Measurements from ENCODE around the gene CYP2S1. TPM values are rescaled to one million over a fixed set of nuclear protein-coding genes. Genes with fewer than 3 reads are reported as not detected.

Gene CYP2S1
- total and polyA plus RNA-seq, 9 of the 15 experiments (the other 6 are each of a cell fraction or from before 2014, with no cell fraction given): 0.07 to 1.9 (median 0.41) TPM

DNA sequence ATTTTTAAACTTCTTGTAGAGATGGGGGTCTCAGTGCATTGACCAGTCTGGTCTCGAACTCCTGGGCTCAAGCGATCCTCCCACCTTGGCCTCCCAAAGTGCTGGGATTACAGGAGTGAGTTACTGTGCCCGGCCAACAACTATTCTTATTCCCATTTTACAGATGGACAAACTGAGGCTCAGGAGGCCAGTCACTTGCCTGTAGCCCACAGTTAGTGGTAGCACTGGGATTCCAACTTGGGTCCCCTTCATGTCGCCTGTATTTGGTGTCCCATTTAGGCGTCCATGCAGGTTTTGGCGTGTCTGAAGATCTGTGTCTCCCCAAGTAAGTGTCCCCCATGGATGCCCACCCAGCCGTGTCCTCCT, 25.2 kb downstream of the CYP2S1 start:
- DNase-seq (ENCODE audit: extremely low read depth in 1 of 4, low spot score in 3 of 4) (peak in 1 of 4 experiments; percentile 5), ATAC-seq (no peak), FAIRE-seq (no peak)
- Histone ChIP-seq H3K4me1 (replicated peaks in 1 of 2; ENCODE audit: control insufficient read depth in 2 of 2, insufficient read depth in 2 of 2, low read length in 2 of 2) (peaks cover 4 to 34% of the 10 kb centered on the region in 2 experiments; a peak in 3 of 5 replicates), H3K9me3 (replicated peaks; ENCODE audit: control insufficient read depth, insufficient read depth, low read depth, low read length) (no peaks in the 10 kb centered on the region), H3K79me2 (ENCODE audit: control insufficient read depth, insufficient read depth, low read length) (no peaks in the 10 kb centered on the region), H3K4me3 (no peak overlapping the region), H3K9ac (ENCODE audit: insufficient read depth in 1 of 2, low read depth in 2 of 2, low read length in 2 of 2) (peak overlapping the region in 1 of 2 experiments; percentile 74; a peak in 1 of 4 replicates), H3K9me1 (ENCODE audit: control insufficient read depth, insufficient read depth, low read length) (no peaks in the 10 kb centered on the region), H3K27me3 (ENCODE audit: control insufficient read depth in 2 of 2, insufficient read depth in 2 of 2, low read length in 2 of 2) (peaks cover 0 to 12% of the 10 kb centered on the region in 2 experiments; a peak in 2 of 5 replicates), H3K27ac (ENCODE audit: extremely low read depth, low read depth, low read length) (no peak overlapping the region; the same call in 2 of the 3 replicates), H3K4me2 (ENCODE audit: insufficient read depth, low read length) (0 out of 2 replicates have a peak overlapping the region, but pooled peaks have one; percentile 5), H4K20me1 (replicated peaks; ENCODE audit: control insufficient read depth, insufficient read depth, low read length) (no peaks in the 10 kb centered on the region), H3K36me3 (ENCODE audit: control insufficient read depth, insufficient read depth, low read length) (no peaks in the 10 kb centered on the region), H2AFZ (ENCODE audit: low read depth, low read length) (peak overlapping the region; percentile 66; the same call in 1 of the 2 replicates)
- intact Hi-C loops (cut with micrococcal nuclease): no loop called here
- CTCF ChIA-PET (ENCODE audit: low intra/inter-chr PET ratio): no interaction called here
- BruUV-seq (replicated peaks): no TSS peak
- TF ChIP-seq RUNX1 (IDR thresholded peaks at IDR 0.05; ENCODE audit: low read depth): no peak
- peak; percentile 93 for TF ChIP-seq BCOR (IDR thresholded peaks at IDR 0.05)
- TF ChIP-seq KDM1A (IDR thresholded peaks at IDR 0.05): peak; percentile 77 to 90
- peak; percentile 70; the same call in 1 of the 2 replicates for TF ChIP-seq CBX1 (IDR thresholded peaks at IDR 0.05; ENCODE audit: low read depth)
- no peak for TF ChIP-seq DPF2 (IDR thresholded peaks at IDR 0.05)
- TF ChIP-seq, protein P1, sequence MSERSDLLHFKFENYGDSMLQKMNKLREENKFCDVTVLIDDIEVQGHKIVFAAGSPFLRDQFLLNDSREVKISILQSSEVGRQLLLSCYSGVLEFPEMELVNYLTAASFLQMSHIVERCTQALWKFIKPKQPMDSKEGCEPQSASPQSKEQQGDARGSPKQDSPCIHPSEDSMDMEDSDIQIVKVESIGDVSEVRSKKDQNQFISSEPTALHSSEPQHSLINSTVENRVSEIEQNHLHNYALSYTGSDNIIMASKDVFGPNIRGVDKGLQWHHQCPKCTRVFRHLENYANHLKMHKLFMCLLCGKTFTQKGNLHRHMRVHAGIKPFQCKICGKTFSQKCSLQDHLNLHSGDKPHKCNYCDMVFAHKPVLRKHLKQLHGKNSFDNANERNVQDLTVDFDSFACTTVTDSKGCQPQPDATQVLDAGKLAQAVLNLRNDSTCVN (CRISPR knock-in tag; IDR thresholded peaks at IDR 0.05): no peak
- no peak for TF ChIP-seq SMAD1 (IDR thresholded peaks at IDR 0.05; ENCODE audit: low read depth, low read length, partially characterized antibody)
- peak; percentile 93 for TF ChIP-seq RBM25 (IDR thresholded peaks at IDR 0.05; ENCODE audit: low read depth, low read length, severe bottlenecking)
- TF ChIP-seq ADNP (tag; IDR thresholded peaks at IDR 0.05): peak; percentile 95
- peak; percentile 35; the same call in 1 of the 2 replicates for TF ChIP-seq GABPB1 (CRISPR knock-in tag; IDR thresholded peaks at IDR 0.05)
- TF ChIP-seq SMARCA5 (IDR thresholded peaks at IDR 0.05): peak; percentile 76; the same call in 1 of the 2 replicates
- TF ChIP-seq ZFX (CRISPR knock-in tag; IDR thresholded peaks at IDR 0.05): 0 out of 2 replicates have a peak, but pooled peaks have one; percentile 15
- no peak for TF ChIP-seq NRF1 (conservative IDR thresholded peaks at IDR 0.05 in 1 of 2, IDR thresholded peaks at IDR 0.05 in 1 of 2)
- TF ChIP-seq RCOR1 (IDR thresholded peaks at IDR 0.05; ENCODE audit: borderline replicate concordance in 1 of 2, low read depth in 2 of 2, low read length in 2 of 2): peak in 1 of 2 experiments; percentile 57; a peak in 1 of 4 replicates
- peak; percentile 67 for TF ChIP-seq HDAC2 (IDR thresholded peaks at IDR 0.05)
- WGBS (ENCODE audit: insufficient coverage, low coverage, missing lambda C conversion rate): 35% methylated on average over 7 of the region's 7 CpGs
- in situ Hi-C loops (cut with MboI): no loop called here
- POLR2A ChIA-PET: interaction anchor here (1.2 kb wide), 1 partner anchor 46 kb away, joined by 6 read pairs; the partner anchor contains the start of gene HNRNPUL1
